ENCODE results near the gene MKLN1. TPM values are rescaled to one million over a fixed set of nuclear protein-coding genes. Genes with fewer than 3 reads are reported as not detected.

MKLN1 gene
- polyA plus RNA-seq, 2 of the 4 experiments (the other 2 are of a cell fraction): 39.6 to 84.5 TPM

DNA sequence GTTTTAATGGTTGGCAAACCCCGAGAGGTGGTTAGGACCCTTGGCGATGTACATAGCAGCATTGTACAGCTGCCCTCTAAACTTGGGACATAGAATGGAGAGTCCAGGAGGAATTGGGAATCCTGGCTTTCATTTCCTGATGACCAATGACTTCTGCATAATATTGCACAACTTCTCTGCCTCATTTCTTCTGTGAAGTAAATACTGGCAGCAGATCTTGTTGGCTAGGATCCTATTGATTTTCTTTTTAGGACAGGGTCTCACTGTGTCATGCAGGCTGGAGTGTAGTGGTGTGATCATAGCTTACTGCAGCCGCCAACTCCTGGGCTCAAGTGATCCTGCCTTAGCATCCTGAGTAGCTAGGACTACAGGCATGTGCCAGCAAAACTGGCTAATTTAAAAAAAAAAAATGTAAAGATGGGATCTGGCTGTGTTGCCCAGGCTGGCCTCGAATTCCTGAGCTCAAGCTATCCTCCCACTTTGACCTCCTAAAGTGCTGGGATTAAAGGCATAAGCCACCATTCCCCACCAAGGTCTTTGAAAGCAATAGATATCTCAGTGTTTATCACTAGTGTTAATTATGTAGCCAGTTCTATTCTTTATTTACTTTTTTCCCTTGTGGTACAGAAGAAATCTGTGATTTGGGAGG, 170.7 kb downstream of the MKLN1 start:
- Histone ChIP-seq H3K4me1 (peaks cover 10% of the 10 kb centered on the region), H3K4me3 (no peak overlapping the region), H3K27ac (no peak overlapping the region), H3K9me3 (no peaks in the 10 kb centered on the region), H3K4me2 (no peak overlapping the region)
- ChIA-PET CTCF (interaction anchor here (0.8 to 1.2 kb wide), 5 partner anchors 9 to 429 kb away, joined by 3 to 4 read pairs (median 4); no protein-coding TSS in a partner anchor), POLR2A (no interaction called here)
- TF ChIP-seq, protein P1, sequence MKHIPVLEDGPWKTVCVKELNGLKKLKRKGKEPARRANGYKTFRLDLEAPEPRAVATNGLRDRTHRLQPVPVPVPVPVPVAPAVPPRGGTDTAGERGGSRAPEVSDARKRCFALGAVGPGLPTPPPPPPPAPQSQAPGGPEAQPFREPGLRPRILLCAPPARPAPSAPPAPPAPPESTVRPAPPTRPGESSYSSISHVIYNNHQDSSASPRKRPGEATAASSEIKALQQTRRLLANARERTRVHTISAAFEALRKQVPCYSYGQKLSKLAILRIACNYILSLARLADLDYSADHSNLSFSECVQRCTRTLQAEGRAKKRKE (CRISPR knock-in tag; IDR thresholded peaks at IDR 0.05; ENCODE audit: low read depth): no peak
- TF ChIP-seq NR3C1 (IDR thresholded peaks at IDR 0.05) (no peak), ESRRA (IDR thresholded peaks at IDR 0.05; ENCODE audit: borderline replicate concordance, low read length) (no peak)
- FAIRE-seq (no peak), ATAC-seq (no peak), DNase-seq (ENCODE audit: low read depth in 1 of 2, low spot score in 1 of 2) (no peak)
- 91% methylated on average over 4 of the region's 4 CpGs for WGBS (ENCODE audit: missing lambda C conversion rate)

- no peak overlapping the region for H3K4me3 ChIP-seq
- no peaks in the 10 kb centered on the region for H3K9me3 ChIP-seq
- H3K4me2 ChIP-seq: no peak overlapping the region
- no peak for DNase-seq (ENCODE audit: low read depth in 1 of 2, low spot score in 1 of 2)
- no peak for ATAC-seq
- no peak for FAIRE-seq
- H3K4me1 ChIP-seq: peaks cover 14% of the 10 kb centered on the region
- ChIA-PET CTCF (interaction anchor here (0.9 to 2.2 kb wide), 6 partner anchors 9 to 155 kb away, joined by 3 to 11 read pairs (median 4); no protein-coding TSS in a partner anchor), POLR2A (no interaction called here)
- TF ChIP-seq CHD2 (IDR thresholded peaks at IDR 0.05; ENCODE audit: low read length, partially characterized antibody): no peak
- TF ChIP-seq RCOR1 (IDR thresholded peaks at IDR 0.05; ENCODE audit: low read depth, low read length): no peak
- no peak for TF ChIP-seq TFCP2L1 (CRISPR knock-in tag; IDR thresholded peaks at IDR 0.05)
- TF ChIP-seq TP53 (CRISPR knock-in tag; IDR thresholded peaks at IDR 0.05): no peak
- TF ChIP-seq KDM5A (IDR thresholded peaks at IDR 0.05): no peak
- no peak for TF ChIP-seq CBX2 (IDR thresholded peaks at IDR 0.05; ENCODE audit: borderline replicate concordance, low read depth)
- TF ChIP-seq NPAS2 (CRISPR knock-in tag; IDR thresholded peaks at IDR 0.05; ENCODE audit: borderline replicate concordance): no peak
- TF ChIP-seq ZSCAN20 (CRISPR knock-in tag; IDR thresholded peaks at IDR 0.05): no peak
- TF ChIP-seq HEYL (CRISPR knock-in tag; IDR thresholded peaks at IDR 0.05): no peak
- TF ChIP-seq HES2 (IDR thresholded peaks at IDR 0.05): no peak
- TF ChIP-seq PHF8 (IDR thresholded peaks at IDR 0.05; ENCODE audit: borderline replicate concordance, low read depth): no peak
- TF ChIP-seq EHF (CRISPR knock-in tag; IDR thresholded peaks at IDR 0.05): no peak
- TF ChIP-seq, protein P2, sequence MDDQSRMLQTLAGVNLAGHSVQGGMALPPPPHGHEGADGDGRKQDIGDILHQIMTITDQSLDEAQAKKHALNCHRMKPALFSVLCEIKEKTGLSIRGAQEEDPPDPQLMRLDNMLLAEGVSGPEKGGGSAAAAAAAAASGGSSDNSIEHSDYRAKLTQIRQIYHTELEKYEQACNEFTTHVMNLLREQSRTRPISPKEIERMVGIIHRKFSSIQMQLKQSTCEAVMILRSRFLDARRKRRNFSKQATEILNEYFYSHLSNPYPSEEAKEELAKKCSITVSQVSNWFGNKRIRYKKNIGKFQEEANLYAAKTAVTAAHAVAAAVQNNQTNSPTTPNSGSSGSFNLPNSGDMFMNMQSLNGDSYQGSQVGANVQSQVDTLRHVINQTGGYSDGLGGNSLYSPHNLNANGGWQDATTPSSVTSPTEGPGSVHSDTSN (IDR thresholded peaks at IDR 0.05): no peak
- TF ChIP-seq FOSB (CRISPR knock-in tag; IDR thresholded peaks at IDR 0.05): no peak
- no peak for TF ChIP-seq ZC3H11A (IDR thresholded peaks at IDR 0.05)
- TF ChIP-seq HOXB13 (CRISPR knock-in tag; IDR thresholded peaks at IDR 0.05; ENCODE audit: low read depth): no peak
- no peak for TF ChIP-seq RFX5 (IDR thresholded peaks at IDR 0.05)
- no peak for TF ChIP-seq HOXB5 (CRISPR knock-in tag; IDR thresholded peaks at IDR 0.05)
- WGBS (ENCODE audit: missing lambda C conversion rate): 88% methylated on average over 6 of the region's 6 CpGs
- H3K27ac ChIP-seq: no peak overlapping the region
These were observed 172.1 kb downstream of the MKLN1 start for GRCh38 chr7:131499801-131500200.

GRCh38 chr7:131500357-131500756, 172.7 kb downstream of the MKLN1 start:
- Histone ChIP-seq H3K4me2 (no peak overlapping the region), H3K27ac (no peak overlapping the region), H3K4me1 (peaks cover 17% of the 10 kb centered on the region), H3K9me3 (no peaks in the 10 kb centered on the region), H3K4me3 (no peak overlapping the region)
- POLR2A ChIA-PET: no interaction called here
- DNase-seq (ENCODE audit: low read depth in 1 of 2, low spot score in 1 of 2) (no peak), FAIRE-seq (no peak), ATAC-seq (no peak)
- 95% methylated on average over 1 of the region's 1 CpG for WGBS (ENCODE audit: missing lambda C conversion rate)
- CTCF ChIA-PET: interaction anchor here (0.9 to 2.2 kb wide), 7 partner anchors 8 to 155 kb away, joined by 3 to 11 read pairs (median 4); no protein-coding TSS in a partner anchor
- TF ChIP-seq, protein P2 (IDR thresholded peaks at IDR 0.05): no peak
- no peak for TF ChIP-seq REST (IDR thresholded peaks at IDR 0.05)
- no peak for TF ChIP-seq BCL3 (IDR thresholded peaks at IDR 0.05)
- TF ChIP-seq, protein P3, sequence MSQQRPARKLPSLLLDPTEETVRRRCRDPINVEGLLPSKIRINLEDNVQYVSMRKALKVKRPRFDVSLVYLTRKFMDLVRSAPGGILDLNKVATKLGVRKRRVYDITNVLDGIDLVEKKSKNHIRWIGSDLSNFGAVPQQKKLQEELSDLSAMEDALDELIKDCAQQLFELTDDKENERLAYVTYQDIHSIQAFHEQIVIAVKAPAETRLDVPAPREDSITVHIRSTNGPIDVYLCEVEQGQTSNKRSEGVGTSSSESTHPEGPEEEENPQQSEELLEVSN (IDR thresholded peaks at IDR 0.05; ENCODE audit: borderline replicate concordance, low read depth): no peak
- no peak for TF ChIP-seq HOXA7 (CRISPR knock-in tag; IDR thresholded peaks at IDR 0.05)
- no peak for TF ChIP-seq NFE2L2 (conservative IDR thresholded peaks at IDR 0.05; ENCODE audit: low read length)
